ENCODE results near the gene PILRA.

PILRA gene

GRCh38 chr7:100413889-100414288, 40.6 kb downstream of the PILRA start:
- DNase-seq, result no peak

- no peak for DNase-seq
Measured at GRCh38 chr7:100415448-100415847, 42.2 kb downstream of the PILRA start.

- DNase-seq, result no peak
Measured at GRCh38 chr7:100418930-100419659, 45.8 kb downstream of the PILRA start.

- DNase-seq, result no peak
Measured at GRCh38 chr7:100419660-100420226, 46.5 kb downstream of the PILRA start.

- DNase-seq, result no peak
Measured at GRCh38 chr7:100423315-100423714, 50.0 kb downstream of the PILRA start.

GRCh38 chr7:100425347-100425746, 52.1 kb downstream of the PILRA start:
- DNase-seq, result no peak

- DNase-seq, result no peak
Measured at GRCh38 chr7:100426516-100426915, 53.2 kb downstream of the PILRA start.

- DNase-seq, result no peak
Measured at GRCh38 chr7:100427762-100428198, 54.5 kb downstream of the PILRA start.

GRCh38 chr7:100428199-100428966, 55.1 kb downstream of the PILRA start, which contains the start of gene ZCWPW1:
Gene ZCWPW1, minus strand, starts transcription at chr7:100428703. Its CDS starts 8,054 bp downstream, at chr7:100420649.
- DNase-seq, result peak; percentile 98

- peak; percentile 100 for DNase-seq
Measured at GRCh38 chr7:100428967-100429636, 55.8 kb downstream of the PILRA start.

- DNase-seq, result peak; percentile 96
Measured at GRCh38 chr7:100429637-100430492, 56.6 kb downstream of the PILRA start, which contains the start of gene MEPCE. Gene MEPCE, plus strand, starts transcription at chr7:100429831. Its CDS starts 188 bp downstream, at chr7:100430019.

- no peak for DNase-seq
Measured at GRCh38 chr7:100430493-100431285, 57.4 kb downstream of the PILRA start.

- DNase-seq, result no peak
Measured at GRCh38 chr7:100431286-100431735, 58.0 kb downstream of the PILRA start.

GRCh38 chr7:100432053-100432452, 58.8 kb downstream of the PILRA start:
- DNase-seq, result no peak

- no peak for DNase-seq
Measured at GRCh38 chr7:100432621-100433275, 59.5 kb downstream of the PILRA start.

GRCh38 chr7:100433276-100433591, 59.9 kb downstream of the PILRA start:
- DNase-seq, result no peak

- DNase-seq, result no peak
Measured at GRCh38 chr7:100433592-100434296, 60.5 kb downstream of the PILRA start.

- no peak for DNase-seq
Measured at GRCh38 chr7:100434297-100435144, 61.2 kb downstream of the PILRA start.
